ENCODE data around the gene FLOT1. TPM values are rescaled to one million over a fixed set of nuclear protein-coding genes. Genes with fewer than 3 reads are reported as not detected.
"Not testable (repeated sequence)": the region's sequence is repeated elsewhere in the genome, so short reads cannot be mapped to it uniquely, and the experiment has no call there.

Gene FLOT1
- polyA plus RNA-seq, 1 donor = 136 TPM

- no peak for DNase-seq
These were observed 26.2 kb upstream of the FLOT1 start for GRCh38 chr6:30768634-30769087.

GRCh38 chr6:30767944-30768301, 25.4 kb upstream of the FLOT1 start:
- no peak for DNase-seq

GRCh38 chr6:30767158-30767943, 24.9 kb upstream of the FLOT1 start:
- no peak for DNase-seq

- DNase-seq = no peak
These were observed 24.1 kb upstream of the FLOT1 start for GRCh38 chr6:30766461-30767157.

GRCh38 chr6:30765495-30765894, 23.0 kb upstream of the FLOT1 start:
- not testable (repeated sequence) for DNase-seq

GRCh38 chr6:30764490-30765043, 22.1 kb upstream of the FLOT1 start:
- not testable (repeated sequence) for DNase-seq

- DNase-seq = no peak
These were observed 21.4 kb upstream of the FLOT1 start for GRCh38 chr6:30763618-30764489.

GRCh38 chr6:30763155-30763617, 20.7 kb upstream of the FLOT1 start:
- no peak for DNase-seq

GRCh38 chr6:30761791-30762429, 19.4 kb upstream of the FLOT1 start:
- no peak for DNase-seq

- DNase-seq = no peak
These were observed 18.1 kb upstream of the FLOT1 start for GRCh38 chr6:30760549-30760948.

GRCh38 chr6:30759575-30760239, 17.2 kb upstream of the FLOT1 start:
- no peak for DNase-seq

- DNase-seq = no peak
These were observed 14.9 kb upstream of the FLOT1 start for GRCh38 chr6:30757261-30757904.

GRCh38 chr6:30756405-30757003, 14.0 kb upstream of the FLOT1 start:
- not testable (repeated sequence) for DNase-seq

- DNase-seq = no peak
These were observed 12.1 kb upstream of the FLOT1 start for GRCh38 chr6:30754631-30755030.

GRCh38 chr6:30752157-30752927, 9.9 kb upstream of the FLOT1 start:
- DNase-seq = no peak

GRCh38 chr6:30750379-30750668, 7.8 kb upstream of the FLOT1 start:
- DNase-seq = no peak

- no peak for DNase-seq
These were observed 7.3 kb upstream of the FLOT1 start for GRCh38 chr6:30749554-30750378.

GRCh38 chr6:30748851-30749540, 6.5 kb upstream of the FLOT1 start:
- DNase-seq = no peak

All from left kidney (tissue), 2 donors.